AG10803 (cell line): ENCODE measurements around the gene INAFM1.
"Not testable (repeated sequence)": the region's sequence is repeated elsewhere in the genome, so short reads cannot be mapped to it uniquely, and the experiment has no call there.

ENCODE experiments used
- DNase-seq: peaks from one replicate; pipeline ENCODE4 v3.0.0; 2010; ENCODE audit warnings: low read depth
- H3K4me3 ChIP-seq: 2 replicates; pipeline ENCODE4 v1.5.1; 2011; ENCODE audit warnings: mild to moderate bottlenecking, low read length, control low read depth
- CTCF ChIP-seq: conservative IDR thresholded peaks from 2 replicates; pipeline ENCODE4 v1.5.1; 2011; ENCODE audit warnings: mild to moderate bottlenecking, low read length, control low read depth, inconsistent platforms

Gene INAFM1

GRCh38 chr19:47243364-47243775 is 31.3 kb upstream of the INAFM1 start:
- TF ChIP-seq CTCF = no peak
- H3K4me3 ChIP-seq = peak overlapping the region; percentile 81
- DNase-seq = peak; percentile 30

DNA sequence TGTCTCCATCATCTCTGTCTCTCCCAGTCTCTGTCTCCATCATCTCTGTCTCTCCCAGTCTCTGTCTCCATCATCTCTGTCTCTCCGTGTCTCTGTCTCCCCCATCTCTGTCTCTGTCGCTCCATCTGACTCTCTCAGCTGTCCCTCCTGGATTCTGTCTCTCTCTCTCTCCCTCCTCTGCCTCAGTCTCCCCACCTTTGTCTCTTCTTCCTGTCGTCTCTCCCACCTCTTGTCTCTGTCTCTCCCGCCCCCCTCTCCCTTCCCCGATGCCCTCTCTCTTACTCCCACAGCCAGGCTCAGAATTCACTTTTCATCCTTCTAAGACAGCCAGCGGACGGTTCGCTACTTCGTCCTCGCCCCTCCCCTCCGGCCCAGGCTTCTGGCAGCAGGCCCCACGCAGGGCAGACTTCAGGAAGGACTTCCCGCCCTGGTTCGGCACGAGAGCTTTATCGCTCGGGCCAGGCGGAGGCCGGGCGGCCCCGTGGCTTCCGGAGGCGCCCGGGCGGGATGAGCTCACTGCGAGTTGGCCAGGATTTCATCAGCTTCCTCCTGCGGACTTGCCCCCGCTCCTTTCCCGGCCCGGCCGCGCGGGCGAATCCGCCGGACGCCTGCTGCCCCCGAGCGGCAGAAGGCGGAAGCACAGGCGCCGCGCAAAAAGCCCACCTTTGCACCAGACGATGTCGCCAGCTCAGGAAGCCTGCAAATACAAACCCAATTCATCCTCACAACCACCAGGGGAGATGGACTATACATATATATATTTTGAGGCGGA is 30.7 kb upstream of the INAFM1 start:
- peak; percentile 98 for DNase-seq
- peak overlapping the region; percentile 81 for H3K4me3 ChIP-seq

DNA sequence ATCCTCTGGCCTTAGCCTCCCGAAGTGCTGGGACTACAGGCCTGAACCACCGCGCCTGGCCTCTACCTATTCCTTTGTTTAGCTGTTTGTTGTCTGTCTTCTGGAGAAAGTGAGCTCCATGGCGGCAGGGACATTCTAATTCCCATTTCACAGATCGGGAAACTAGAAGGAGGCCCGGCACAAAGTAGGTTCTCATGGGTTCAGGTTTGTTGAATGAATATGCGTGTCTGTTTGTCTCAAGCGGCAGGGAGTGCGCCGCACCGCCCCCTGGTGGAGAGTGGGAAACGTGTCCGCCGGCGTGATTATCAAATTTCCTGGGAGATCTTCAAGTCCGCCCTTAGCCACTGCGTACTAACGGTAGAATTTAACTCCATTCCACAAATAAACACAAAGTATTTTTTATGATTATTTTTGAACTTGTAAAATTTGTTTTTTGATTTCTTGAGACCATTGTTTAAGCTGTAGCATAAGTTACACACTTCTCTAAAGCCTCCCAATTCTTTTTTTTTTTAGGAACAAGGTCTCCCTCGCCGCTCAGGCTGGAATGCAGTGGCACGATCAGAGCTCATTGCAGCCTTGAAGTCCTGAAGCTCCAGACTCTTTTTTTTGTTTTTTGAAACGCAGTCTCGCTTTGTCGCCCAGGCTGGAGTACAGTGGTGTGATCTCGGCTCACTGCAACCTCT is 27.2 kb upstream of the INAFM1 start:
- peak; percentile 79 for DNase-seq
- TF ChIP-seq CTCF = peak; percentile 82
- no peak overlapping the region for H3K4me3 ChIP-seq

More for the DNA sequence above, 30.7 kb upstream of the INAFM1 start:
- peak; percentile 85 for TF ChIP-seq CTCF

GRCh38 chr19:47253016-47253415 is 21.7 kb upstream of the INAFM1 start:
- not testable (repeated sequence) for DNase-seq, H3K4me3 ChIP-seq

DNA sequence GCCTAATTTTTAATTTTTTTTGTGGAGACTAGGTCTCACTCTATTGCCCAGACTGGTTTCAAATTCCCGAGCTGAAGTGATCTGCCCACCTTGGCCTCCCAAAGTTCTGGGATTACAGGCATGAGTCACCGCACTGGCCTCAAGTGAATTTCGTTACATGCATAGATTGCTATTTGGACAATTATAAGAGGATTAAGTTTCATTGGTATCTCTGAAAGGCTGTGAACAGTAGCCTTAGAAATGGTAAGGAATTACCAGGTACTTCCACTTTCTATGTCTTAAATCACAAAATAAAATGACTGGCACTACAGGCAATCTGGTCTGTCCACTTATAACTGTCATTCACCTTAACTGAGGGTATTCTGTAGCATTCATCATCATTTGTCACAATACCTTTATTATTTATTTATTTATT is 21.2 kb upstream of the INAFM1 start:
- DNase-seq = peak; percentile 87
- no peak for TF ChIP-seq CTCF
- H3K4me3 ChIP-seq = no peak overlapping the region

DNA sequence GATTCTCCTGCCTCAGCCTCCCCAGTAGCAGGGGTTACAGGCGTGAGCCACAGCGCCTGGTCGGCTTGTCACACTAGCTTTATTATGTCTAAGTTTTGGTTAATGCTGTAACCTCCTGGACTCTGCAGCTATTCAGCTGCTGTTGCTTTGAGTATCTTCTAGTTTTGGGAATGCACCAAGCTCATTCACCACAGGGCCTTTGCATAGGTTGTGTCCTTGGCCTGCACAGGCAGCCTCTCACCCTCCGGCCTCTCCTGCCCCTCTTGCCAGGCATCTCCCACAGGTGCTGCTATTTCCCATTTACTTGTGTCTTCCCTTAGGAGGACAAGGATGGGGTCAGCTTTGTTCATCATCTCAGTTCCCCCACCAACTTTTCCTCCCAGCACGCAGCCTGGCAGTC is 20.7 kb upstream of the INAFM1 start:
- no peak overlapping the region for H3K4me3 ChIP-seq
- no peak for TF ChIP-seq CTCF
- no peak for DNase-seq

GRCh38 chr19:47255879-47256692 is 18.6 kb upstream of the INAFM1 start, which contains the start of gene CCDC9:
CCDC9 (plus strand) TSS chr19:47256525; CDS start chr19:47258401, 1,876 bp downstream.
- peak; percentile 96 for DNase-seq
- no peak for TF ChIP-seq CTCF
- peak within 1 kb of the TSS; percentile 85 for H3K4me3 ChIP-seq
